ENCODE measurements around the gene CHL1.

Gene CHL1

DNA sequence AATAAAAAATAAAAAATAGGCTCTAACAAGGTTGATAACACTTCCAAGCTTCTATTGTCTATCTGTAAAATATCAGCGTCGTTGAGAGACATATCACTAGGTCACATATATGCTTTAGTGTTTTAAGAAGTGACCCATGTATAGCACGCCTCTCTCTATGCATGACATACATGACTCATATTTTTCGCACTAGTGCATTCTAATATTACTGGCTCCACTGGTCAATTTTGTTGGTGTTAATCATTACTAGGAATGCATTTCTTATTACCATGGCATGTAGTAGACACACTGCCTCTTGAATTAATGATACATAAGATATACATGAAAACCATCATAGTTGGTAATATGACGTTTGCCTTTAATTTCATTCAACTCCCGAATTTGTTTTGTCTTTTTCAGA is 203.1 kb downstream of the CHL1 start:
- no peak for TF ChIP-seq GATA2 (IDR thresholded peaks at IDR 0.05; ENCODE audit: low read depth, low read length)
- no peak for TF ChIP-seq GATA3 (IDR thresholded peaks at IDR 0.05; ENCODE audit: low read depth, low read length)

- TF ChIP-seq GATA3 (IDR thresholded peaks at IDR 0.05; ENCODE audit: low read depth, low read length), result no peak
- TF ChIP-seq GATA2 (IDR thresholded peaks at IDR 0.05; ENCODE audit: low read depth, low read length), result no peak
These were observed 207.3 kb downstream of the CHL1 start for GRCh38 chr3:403826-404225.

GRCh38 chr3:409011-409410 is 212.4 kb downstream of the CHL1 start:
- TF ChIP-seq GATA2 (IDR thresholded peaks at IDR 0.05; ENCODE audit: low read depth, low read length), result no peak
- TF ChIP-seq GATA3 (IDR thresholded peaks at IDR 0.05; ENCODE audit: low read depth, low read length), result no peak

GRCh38 chr3:411226-411625 is 214.7 kb downstream of the CHL1 start:
- no peak for TF ChIP-seq GATA2 (IDR thresholded peaks at IDR 0.05; ENCODE audit: low read depth, low read length)
- no peak for TF ChIP-seq GATA3 (IDR thresholded peaks at IDR 0.05; ENCODE audit: low read depth, low read length)

DNA sequence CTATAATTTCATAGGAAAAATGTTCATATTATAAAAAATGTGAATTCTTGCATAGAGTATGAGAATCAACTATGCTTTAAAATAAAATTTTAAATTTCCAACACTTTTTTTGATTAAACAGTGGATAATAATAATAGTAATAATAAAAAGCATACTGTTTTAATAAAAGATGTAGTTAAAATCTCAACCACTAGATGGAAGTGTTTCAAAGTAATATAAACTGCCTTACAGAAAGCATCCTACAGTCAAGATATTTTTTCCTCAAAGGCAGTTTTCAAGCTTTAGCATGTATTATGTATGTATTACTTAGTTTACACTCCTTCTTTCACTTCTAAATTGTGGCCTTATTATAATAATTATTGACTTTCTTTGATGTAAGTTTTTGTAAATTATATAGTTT is 217.5 kb downstream of the CHL1 start:
- TF ChIP-seq GATA3 (IDR thresholded peaks at IDR 0.05; ENCODE audit: low read depth, low read length) (no peak), GATA2 (IDR thresholded peaks at IDR 0.05; ENCODE audit: low read depth, low read length) (no peak)

- TF ChIP-seq GATA3 (IDR thresholded peaks at IDR 0.05; ENCODE audit: low read depth, low read length) (no peak), GATA2 (IDR thresholded peaks at IDR 0.05; ENCODE audit: low read depth, low read length) (no peak)
These were observed 221.8 kb downstream of the CHL1 start for GRCh38 chr3:418239-418929.

DNA sequence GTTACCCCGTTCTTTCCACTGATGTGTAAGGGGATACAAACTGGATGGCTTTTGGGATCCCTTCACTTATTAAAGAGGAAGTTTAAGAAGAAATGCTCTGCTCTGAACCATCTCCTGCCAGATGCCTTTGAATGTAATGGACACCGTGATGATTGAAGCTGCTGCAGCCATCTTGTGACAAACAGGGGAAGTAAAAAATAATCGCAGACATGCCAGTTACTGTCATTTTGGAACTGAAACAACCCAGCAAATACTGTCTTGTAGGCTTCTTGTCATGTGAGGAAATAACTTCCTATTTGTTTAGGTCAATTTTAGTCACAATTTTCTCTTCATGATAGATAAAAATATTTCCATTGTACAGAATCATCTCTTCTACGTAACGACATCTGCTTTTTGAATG is 224.0 kb downstream of the CHL1 start:
- no peak for TF ChIP-seq GATA2 (IDR thresholded peaks at IDR 0.05; ENCODE audit: low read depth, low read length)
- no peak for TF ChIP-seq GATA3 (IDR thresholded peaks at IDR 0.05; ENCODE audit: low read depth, low read length)

DNA sequence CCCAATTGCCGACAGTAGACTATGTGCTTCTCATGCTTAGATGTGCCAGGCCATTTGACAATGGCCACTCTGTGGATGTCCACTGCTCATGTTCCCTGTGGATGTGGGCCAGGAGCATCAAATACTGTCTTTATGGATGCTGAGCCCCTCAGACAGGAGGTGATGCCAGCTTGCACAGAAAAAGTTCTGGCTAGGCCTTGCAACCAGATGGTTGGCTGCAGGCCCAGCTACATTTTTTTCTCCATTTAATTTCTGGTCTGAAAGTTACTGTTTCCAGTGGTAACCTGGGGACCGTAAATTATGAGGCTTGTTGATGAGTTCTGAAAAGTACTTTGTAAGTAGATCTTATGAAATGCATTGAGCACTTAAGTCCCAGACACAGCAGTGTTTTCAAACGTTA is 228.5 kb downstream of the CHL1 start:
- TF ChIP-seq GATA3 (IDR thresholded peaks at IDR 0.05; ENCODE audit: low read depth, low read length) (no peak), GATA2 (IDR thresholded peaks at IDR 0.05; ENCODE audit: low read depth, low read length) (no peak)

DNA sequence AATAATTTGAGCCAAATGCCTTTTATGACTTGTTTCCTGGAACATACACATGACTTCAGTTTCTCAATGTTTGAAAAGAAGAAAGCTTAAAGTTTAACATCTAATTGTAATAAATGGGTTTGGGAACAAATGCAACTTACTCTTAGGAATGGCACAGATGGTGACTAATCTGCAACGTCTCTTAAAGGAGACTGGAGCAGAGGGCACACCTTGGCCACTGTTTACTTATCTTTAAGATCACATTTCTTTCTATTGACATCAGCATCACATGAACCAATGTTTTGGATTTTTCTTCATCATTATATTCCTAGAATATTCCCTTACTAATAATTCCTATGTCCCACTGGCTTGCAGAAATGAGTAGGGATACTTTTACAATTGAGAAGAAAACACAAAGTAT is 229.5 kb downstream of the CHL1 start:
- TF ChIP-seq GATA3 (IDR thresholded peaks at IDR 0.05; ENCODE audit: low read depth, low read length), result no peak
- TF ChIP-seq GATA2 (IDR thresholded peaks at IDR 0.05; ENCODE audit: low read depth, low read length), result no peak

GRCh38 chr3:427128-427527 is 230.6 kb downstream of the CHL1 start:
- TF ChIP-seq GATA2 (IDR thresholded peaks at IDR 0.05; ENCODE audit: low read depth, low read length) (no peak), GATA3 (IDR thresholded peaks at IDR 0.05; ENCODE audit: low read depth, low read length) (no peak)

- TF ChIP-seq GATA2 (IDR thresholded peaks at IDR 0.05; ENCODE audit: low read depth, low read length) (no peak), GATA3 (IDR thresholded peaks at IDR 0.05; ENCODE audit: low read depth, low read length) (no peak)
These were observed 233.6 kb downstream of the CHL1 start for GRCh38 chr3:430186-430585.

DNA sequence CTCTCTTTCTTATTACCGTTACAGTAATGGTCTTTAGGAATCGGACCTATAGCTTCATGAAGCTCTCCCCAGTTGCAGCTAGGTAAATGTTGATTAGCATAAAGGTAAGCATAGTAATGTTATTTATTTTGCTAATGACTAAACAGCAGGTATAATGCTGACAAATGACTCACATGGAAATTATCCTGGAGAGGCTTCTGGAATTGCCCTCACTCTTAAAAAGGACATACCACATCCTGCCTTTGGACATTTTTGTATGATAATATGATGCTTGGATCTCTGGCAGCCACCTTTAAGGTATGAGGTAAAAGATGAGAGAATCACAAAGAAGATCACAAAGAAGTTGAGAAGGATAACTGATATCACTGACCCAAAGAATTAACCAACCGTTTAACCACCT is 238.6 kb downstream of the CHL1 start:
- TF ChIP-seq GATA2 (IDR thresholded peaks at IDR 0.05; ENCODE audit: low read depth, low read length) (no peak), GATA3 (IDR thresholded peaks at IDR 0.05; ENCODE audit: low read depth, low read length) (no peak)

DNA sequence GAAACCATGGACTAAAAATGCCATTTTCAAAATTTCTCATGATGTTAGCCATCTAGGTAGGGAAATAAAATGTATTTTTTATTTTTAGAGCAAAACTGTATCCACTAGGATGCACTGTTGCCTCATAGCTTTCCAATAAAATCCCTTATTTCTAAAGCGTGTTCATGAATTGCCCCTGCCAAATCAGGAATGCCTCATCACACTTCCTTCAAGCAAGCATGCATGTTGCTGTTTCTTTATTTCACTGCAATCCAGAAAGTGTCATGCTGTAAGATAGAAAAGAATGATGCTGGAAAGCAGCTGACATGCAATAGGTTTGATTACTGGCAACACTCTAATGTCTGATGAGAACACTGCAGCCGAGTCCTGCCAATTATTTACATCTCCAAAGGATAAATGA is 239.5 kb downstream of the CHL1 start:
- TF ChIP-seq GATA3 (IDR thresholded peaks at IDR 0.05; ENCODE audit: low read depth, low read length) (no peak), GATA2 (IDR thresholded peaks at IDR 0.05; ENCODE audit: low read depth, low read length) (no peak)

- TF ChIP-seq GATA2 (IDR thresholded peaks at IDR 0.05; ENCODE audit: low read depth, low read length) (no peak), GATA3 (IDR thresholded peaks at IDR 0.05; ENCODE audit: low read depth, low read length) (no peak)
These were observed 244.3 kb downstream of the CHL1 start for GRCh38 chr3:440826-441225.

- TF ChIP-seq GATA3 (IDR thresholded peaks at IDR 0.05; ENCODE audit: low read depth, low read length) (no peak), GATA2 (IDR thresholded peaks at IDR 0.05; ENCODE audit: low read depth, low read length) (no peak)
These were observed 249.4 kb downstream of the CHL1 start for GRCh38 chr3:445960-446359.

GRCh38 chr3:447671-448070 is 251.1 kb downstream of the CHL1 start:
- TF ChIP-seq GATA3 (IDR thresholded peaks at IDR 0.05; ENCODE audit: low read depth, low read length) (no peak), GATA2 (IDR thresholded peaks at IDR 0.05; ENCODE audit: low read depth, low read length) (no peak)
